GM12878 (cell line): Measurements from ENCODE around the gene RANGAP1. TPM values are rescaled to one million over a fixed set of nuclear protein-coding genes. Genes with fewer than 3 reads are reported as not detected.
A peak's percentile ranks its signal among the peaks of the same experiment; 100 is the strongest.

ENCODE experiments used
- CBX5 ChIP-seq: sonication (generic); IDR thresholded peaks from 2 replicates; pipeline ENCODE4 v1.6.1; 2016; ENCODE audit warnings: low read depth, moderate library complexity, mild to moderate bottlenecking, inconsistent platforms
- CUX1 ChIP-seq: IDR thresholded peaks from 2 replicates; pipeline ENCODE4 v1.6.1; 2012; ENCODE audit warnings: improper control_type of control experiment, low read depth, low read length; ENCODE audit not compliant: insufficient replicate concordance
- IKZF2 ChIP-seq, 2 experiments: fragments of 450-650 bp; IDR thresholded peaks; 2 replicates each; pipeline ENCODE4 v1.6.1; 2017; ENCODE audit warnings: mild to moderate bottlenecking in 2 of 2, moderate library complexity in 2 of 2
- POU2F2 ChIP-seq: IDR thresholded peaks from 3 replicates; pipeline ENCODE4 v1.6.1; 2011; ENCODE audit warnings: low read depth, mild to moderate bottlenecking, low read length, borderline replicate concordance
- RAD51 ChIP-seq: fragments of 450-650 bp; IDR thresholded peaks from 2 replicates; pipeline ENCODE4 v1.6.1; 2016; ENCODE audit warnings: moderate library complexity, mild to moderate bottlenecking, inconsistent platforms
- SIN3A ChIP-seq: IDR thresholded peaks from 2 replicates; pipeline ENCODE4 v1.6.1; 2012; ENCODE audit warnings: low read depth, low read length, improper control_type of control experiment
- SKIL ChIP-seq: fragments of 450-650 bp; IDR thresholded peaks from 2 replicates; pipeline ENCODE4 v1.6.1; 2017; ENCODE audit warnings: mild to moderate bottlenecking, low read depth, inconsistent platforms; ENCODE audit not compliant: poor library complexity, severe bottlenecking
- TCF3 ChIP-seq: IDR thresholded peaks from 2 replicates; pipeline ENCODE4 v1.6.1; 2012; ENCODE audit warnings: low read depth, mild to moderate bottlenecking, low read length, borderline replicate concordance; ENCODE audit not compliant: insufficient read depth
- USF2 ChIP-seq: IDR thresholded peaks from 2 replicates; pipeline ENCODE4 v1.6.1; 2011; ENCODE audit warnings: low read depth, low read length, improper control_type of control experiment, borderline replicate concordance
- YBX1 ChIP-seq: fragments of 450-650 bp; IDR thresholded peaks from 2 replicates; pipeline ENCODE4 v1.6.1; 2016; ENCODE audit warnings: antibody characterized with exemption
- YY1 ChIP-seq: IDR thresholded peaks from 2 replicates; pipeline ENCODE4 v1.6.1; 2011; ENCODE audit warnings: low read depth, mild to moderate bottlenecking, low read length
- ZBTB40 ChIP-seq: fragments of 450-650 bp; IDR thresholded peaks from 2 replicates; pipeline ENCODE4 v1.6.1; 2016; ENCODE audit warnings: mild to moderate bottlenecking, moderate library complexity, borderline replicate concordance
- ZNF207 ChIP-seq: fragments of 450-650 bp; IDR thresholded peaks from 2 replicates; pipeline ENCODE4 v1.6.1; 2014; ENCODE audit warnings: antibody characterized with exemption, mild to moderate bottlenecking, borderline replicate concordance
- ZNF384 ChIP-seq: IDR thresholded peaks from 2 replicates; pipeline ENCODE4 v1.6.1; 2012; ENCODE audit warnings: low read depth, mild to moderate bottlenecking, low read length, improper control_type of control experiment, borderline replicate concordance
- ZNF622 ChIP-seq: fragments of 450-650 bp; IDR thresholded peaks from 2 replicates; pipeline ENCODE4 v1.6.1; 2017; ENCODE audit warnings: mild to moderate bottlenecking, inconsistent platforms
- ZSCAN29 ChIP-seq: fragments of 450-650 bp; IDR thresholded peaks from 2 replicates; pipeline ENCODE4 v1.6.1; 2017; ENCODE audit warnings: mild to moderate bottlenecking, moderate library complexity
- polyA plus RNA-seq, 11 experiments: library from polyadenylated mRNA; depleted of rRNA in 4 of 11; unstranded in 6 of 11; stranded (reverse) in 5 of 11; fragments of >200 nt; fragmentation: Nextera tagmentation in 4 of 11; fragmentation: Illumina TruSeq in 1 of 11; extraction: Ambion mirVana in 4 of 11; extraction: Trizol in 1 of 11; gene quantifications; 1 replicate in 1 of 11; 2 replicates in 10 of 11; pipeline versions ENCODE4 v1.2.1 to v1.2.3, GENCODE V29; 2011 to 2016; ENCODE audit warnings: inconsistent platforms in 2 of 11, missing spikeins in 2 of 11, low read depth in 1 of 11
- total RNA-seq, 4 experiments: library from RNA; depleted of rRNA in 3 of 4; stranded (reverse); fragments of >200 nt in 3 of 4; fragmentation: Illumina TruSeq in 1 of 4; extraction: Trizol in 1 of 4; gene quantifications; 2 replicates each; pipeline versions ENCODE4 v1.2.1 to v1.2.3, GENCODE V29; 2013 to 2021

The RANGAP1 gene
- total and polyA plus RNA-seq, 10 of the 15 experiments (the other 5 are each of a cell fraction or from before 2014, with no cell fraction given), result 2.5 to 109 (median 60.2) TPM

GRCh38 chr22:41204992-41205900 is 80.7 kb downstream of the RANGAP1 start, which contains the start of gene L3MBTL2 (continued):
- TF ChIP-seq ZBTB40 (peak; percentile 79; the same call in 1 of the 2 replicates), ZSCAN29 (no peak), USF2 (no peak; the same call in 1 of the 2 replicates), RAD51 (no peak), CBX5 (no peak), CUX1 (no peak), SKIL (peak; percentile 45), ZNF384 (no peak), TCF3 (0 out of 2 replicates have a peak, but pooled peaks have one; percentile 40), ZNF207 (no peak), POU2F2 (0 out of 3 replicates have a peak, but pooled peaks have one; percentile 68), IKZF2 (IDR thresholded peaks at IDR 0.05) (peak in 1 of 2 experiments; percentile 55; a peak in 2 of 4 replicates), ZNF622 (no peak), YY1 (peak; percentile 97), SIN3A (peak; percentile 84; the same call in 1 of the 2 replicates), YBX1 (no peak)
